ENCODE results near the gene STK35.

GRCh38 chr20:2164421-2164820, 62.8 kb downstream of the STK35 start:
- TF ChIP-seq CTCF (IDR thresholded peaks at IDR 0.05) (no peak), EZH2 (IDR thresholded peaks at IDR 0.05) (no peak), EZH2phosphoT487 (IDR thresholded peaks at IDR 0.05) (no peak)
